NCI-H2029 (cell line): ENCODE measurements around the gene SIPA1L3.
"Not testable (repeated sequence)": the region's sequence is repeated elsewhere in the genome, so short reads cannot be mapped to it uniquely, and the experiment has no call there.

Source experiments
- DNase-seq: peaks from one replicate; lab custom pipeline; 2025; lab: John Stamatoyannopoulos, UW

Gene SIPA1L3

GRCh38 chr19:38213469-38213868 is 306.5 kb downstream of the SIPA1L3 start:
- DNase-seq: no peak

- DNase-seq: peak; percentile 36
Observed at GRCh38 chr19:38213911-38214625, 307.1 kb downstream of the SIPA1L3 start.

- DNase-seq: no peak
Observed at GRCh38 chr19:38216785-38217641, 310.0 kb downstream of the SIPA1L3 start.

DNA sequence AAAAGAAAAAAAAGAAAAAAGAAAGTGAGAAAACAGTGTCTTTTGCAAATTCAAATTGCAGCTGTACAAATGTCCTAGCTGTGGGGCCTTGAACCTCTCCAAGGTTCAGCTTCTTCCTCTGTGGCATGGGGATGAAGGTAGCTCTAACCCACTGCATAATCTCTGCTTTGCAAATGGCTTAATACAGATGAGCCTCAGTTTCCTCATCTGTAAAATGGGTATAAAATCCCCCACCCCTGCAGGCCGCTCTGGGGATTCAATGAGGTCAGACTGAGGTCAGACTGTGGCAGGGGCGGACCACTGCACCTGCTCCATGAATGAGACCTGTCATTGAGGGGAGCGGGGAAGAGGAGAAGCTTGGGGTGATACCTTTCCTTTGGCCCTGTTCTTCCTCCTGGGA is 311.2 kb downstream of the SIPA1L3 start:
- no peak for DNase-seq

DNA sequence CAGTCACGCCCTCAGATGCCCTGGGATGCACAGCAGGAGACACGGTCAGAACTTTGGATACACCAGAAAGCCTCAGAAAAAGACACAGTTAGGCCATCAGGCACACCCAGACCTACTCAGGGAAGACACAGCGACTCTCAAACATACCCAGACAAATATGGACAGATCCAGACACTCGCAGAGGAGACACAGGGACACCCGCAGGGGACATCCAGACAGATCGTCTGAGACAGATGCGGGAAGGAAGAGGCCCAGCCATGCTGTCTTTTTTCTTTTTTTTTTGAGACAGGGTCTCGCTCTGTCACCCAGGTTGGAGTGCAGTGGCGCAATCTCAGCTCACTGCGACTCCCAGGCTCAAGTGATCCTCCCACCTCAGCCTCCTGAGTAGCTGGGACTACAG is 312.2 kb downstream of the SIPA1L3 start:
- no peak for DNase-seq

GRCh38 chr19:38221421-38221820 is 314.4 kb downstream of the SIPA1L3 start:
- no peak for DNase-seq

DNA sequence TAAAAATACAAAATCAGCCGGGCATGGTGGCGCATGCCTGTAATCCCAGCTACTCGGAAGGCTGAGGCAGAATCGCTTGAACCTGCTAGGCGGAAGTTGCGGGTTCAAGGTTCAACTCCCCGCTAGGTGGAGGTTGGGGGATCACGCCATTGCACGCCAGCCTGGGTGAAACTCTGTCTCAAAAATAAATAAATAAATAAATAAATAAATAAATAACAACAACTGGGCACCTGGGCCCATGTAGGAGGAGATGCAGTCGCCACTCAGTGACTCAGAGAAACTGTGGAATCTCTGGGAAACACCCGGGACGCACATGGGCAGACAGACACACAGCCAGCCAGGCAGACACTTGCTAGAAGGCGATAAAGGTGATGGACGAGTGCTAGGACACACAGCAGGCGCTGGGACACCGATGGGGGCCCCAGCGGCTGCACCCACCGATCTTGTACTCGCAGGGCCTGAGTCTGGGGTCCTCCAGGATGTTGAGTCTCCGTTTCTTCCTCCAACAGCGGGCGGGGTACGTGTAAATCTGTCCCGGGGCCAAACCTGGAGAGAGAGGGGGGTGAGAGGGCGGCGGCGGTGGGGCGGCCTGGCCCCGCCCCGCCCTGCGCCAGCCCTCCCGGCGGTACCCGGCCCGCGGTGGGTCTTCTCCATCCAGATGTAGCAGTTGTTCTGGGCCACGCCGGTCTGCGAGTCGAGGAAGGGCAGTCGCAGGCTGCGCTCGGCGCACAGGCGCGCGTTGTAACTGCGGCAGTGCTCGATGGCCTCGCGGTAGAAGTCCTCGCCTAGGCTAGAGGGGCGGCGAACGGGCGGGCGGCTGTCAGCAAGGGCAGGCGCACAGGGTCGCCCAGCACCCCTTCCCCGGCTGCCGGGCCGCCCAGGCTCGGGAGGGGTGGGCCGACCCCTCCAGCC is 315.2 kb downstream of the SIPA1L3 start:
- no peak for DNase-seq

DNA sequence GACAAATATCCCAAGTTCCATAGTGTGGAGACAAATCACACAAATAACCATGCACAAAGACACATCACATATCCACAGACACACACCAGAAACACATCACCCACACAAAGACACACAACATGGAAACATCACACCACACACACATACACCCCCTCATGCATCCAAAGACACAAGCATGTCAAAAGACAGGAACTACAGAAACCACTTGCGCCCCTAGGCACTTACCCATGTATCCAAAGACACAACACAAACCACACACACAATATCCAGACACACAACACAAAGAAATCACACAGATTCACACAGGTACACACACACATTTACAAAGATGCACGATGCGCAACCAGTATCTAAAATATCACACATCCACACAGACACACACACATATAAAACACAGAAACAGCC is 316.1 kb downstream of the SIPA1L3 start:
- DNase-seq: no peak

GRCh38 chr19:38223617-38224013 is 316.6 kb downstream of the SIPA1L3 start:
- DNase-seq: no peak

- DNase-seq: peak; percentile 51
Observed at GRCh38 chr19:38224014-38224862, 317.2 kb downstream of the SIPA1L3 start, which contains the start of gene DPF1. Gene DPF1 (minus strand): TSS chr19:38224222. CDS start chr19:38224142, 80 bp downstream.

DNA sequence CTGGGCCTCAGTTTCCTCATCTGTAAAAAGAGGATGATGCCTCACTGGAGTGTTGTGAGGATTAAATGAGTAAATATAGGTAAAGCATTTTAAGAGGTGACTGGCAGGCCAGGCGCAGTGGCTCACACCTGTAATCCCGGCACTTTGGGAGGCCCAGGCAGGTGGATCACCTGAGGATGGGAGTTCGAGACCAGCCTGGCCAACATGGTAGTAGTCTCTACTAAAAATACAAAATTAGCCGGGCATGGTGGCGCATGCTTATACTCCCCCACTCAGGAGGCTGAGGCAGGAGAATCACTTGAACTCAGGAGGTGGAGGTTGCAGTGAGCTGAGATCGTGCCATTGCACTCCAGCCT is 317.8 kb downstream of the SIPA1L3 start:
- not testable (repeated sequence) for DNase-seq

- no peak for DNase-seq
Observed at GRCh38 chr19:38227287-38228004, 320.4 kb downstream of the SIPA1L3 start.

- DNase-seq: no peak
Observed at GRCh38 chr19:38228005-38228377, 321.0 kb downstream of the SIPA1L3 start.

DNA sequence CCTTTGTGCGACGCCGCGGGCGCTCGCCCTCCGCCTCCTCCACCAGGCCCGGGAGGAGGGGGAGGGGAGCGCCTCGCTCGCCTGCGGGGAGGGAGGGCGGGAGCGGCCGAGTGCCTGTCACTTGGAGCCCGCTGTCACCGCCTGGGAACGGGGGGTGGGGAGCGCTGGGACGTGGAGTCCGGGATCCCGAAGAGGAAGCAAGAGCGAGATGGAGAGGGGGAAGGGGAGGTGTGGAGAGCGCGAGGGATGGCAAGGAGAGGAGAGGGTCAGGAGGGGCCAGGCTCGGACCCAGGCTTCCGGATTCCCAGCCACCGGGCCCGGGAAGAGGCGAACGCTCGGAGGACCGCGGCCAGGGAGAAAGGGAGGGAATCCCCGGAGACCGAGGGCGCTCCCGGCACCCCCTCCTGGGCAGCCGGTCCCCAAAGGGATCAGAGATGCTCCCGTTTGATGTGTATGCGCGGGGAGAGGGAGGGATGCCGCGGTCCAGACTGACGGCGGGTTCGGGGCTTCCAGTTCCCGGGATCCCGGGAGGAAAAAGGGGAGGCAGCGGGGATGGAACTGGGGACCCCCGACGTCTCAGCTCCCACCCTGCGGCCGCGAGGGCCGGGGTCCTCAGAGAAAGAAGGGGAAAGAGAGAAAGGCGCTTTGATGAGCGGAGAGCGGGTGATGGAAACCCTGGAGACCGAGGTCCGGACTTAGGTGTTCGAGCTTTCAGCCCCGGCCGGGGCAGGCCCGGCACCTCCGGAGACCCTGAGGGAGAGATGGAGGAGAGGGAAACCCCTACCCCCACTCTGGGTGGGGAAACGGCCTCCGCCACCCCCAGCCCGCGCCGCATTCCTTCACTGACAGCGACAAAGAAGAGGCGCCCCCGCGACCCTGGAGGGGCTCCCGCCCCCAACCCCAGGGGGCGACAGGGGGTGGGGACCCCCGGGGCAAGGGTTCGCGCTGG is 321.8 kb downstream of the SIPA1L3 start:
- no peak for DNase-seq

GRCh38 chr19:38229585-38230073 is 322.6 kb downstream of the SIPA1L3 start:
- DNase-seq: peak; percentile 47

DNA sequence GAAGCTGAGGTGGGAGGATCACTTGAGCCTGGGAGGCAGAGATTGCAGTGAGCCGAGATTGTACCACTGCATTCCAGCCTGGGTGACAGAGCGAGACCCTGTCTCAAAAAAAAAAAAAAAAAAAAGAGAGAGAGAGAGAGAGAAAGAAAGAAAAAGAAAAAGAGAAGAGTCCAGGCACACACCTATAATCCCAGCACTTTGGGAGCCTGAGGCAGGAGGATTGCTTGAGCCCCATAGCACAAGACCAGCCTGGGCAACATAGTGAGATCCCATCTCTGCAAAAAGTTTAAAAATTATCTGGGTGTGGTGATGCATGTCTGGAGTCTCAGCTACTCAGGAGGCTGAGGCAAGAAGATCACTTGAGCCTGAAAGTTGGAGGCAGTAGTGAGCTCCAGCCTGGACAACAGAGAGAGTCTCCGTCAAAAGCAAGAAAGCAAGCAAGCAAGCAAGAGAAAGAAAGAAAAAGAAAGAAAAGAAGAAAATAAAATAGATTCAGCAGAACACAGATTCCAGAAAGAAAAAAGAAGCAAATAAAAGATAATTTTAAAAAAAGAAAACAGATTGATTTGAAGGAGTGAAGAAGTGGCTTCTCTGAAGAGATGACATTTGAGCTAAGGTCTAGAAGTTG is 323.6 kb downstream of the SIPA1L3 start:
- DNase-seq: not testable (repeated sequence)

DNA sequence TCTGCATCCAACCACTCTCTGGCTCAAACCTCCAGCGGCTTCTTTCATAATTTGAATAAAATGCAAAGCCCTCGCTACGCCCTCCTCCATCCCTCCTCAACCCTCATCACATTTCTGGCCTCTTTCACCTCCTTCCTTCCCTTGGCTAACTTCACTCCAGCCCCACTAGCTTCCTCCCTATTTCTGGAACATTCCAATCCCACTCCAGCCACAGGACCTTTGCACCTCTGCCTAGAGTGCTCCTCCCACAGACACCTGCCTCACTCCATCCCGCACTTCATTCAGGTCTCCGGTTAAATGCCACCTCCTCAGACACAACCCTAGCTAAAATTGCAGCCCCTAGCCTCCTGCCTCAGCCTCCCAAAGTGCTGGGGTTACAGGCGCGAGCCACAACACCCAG is 324.9 kb downstream of the SIPA1L3 start:
- DNase-seq: no peak

GRCh38 chr19:38233740-38234251 is 326.8 kb downstream of the SIPA1L3 start:
- peak; percentile 72 for DNase-seq

DNA sequence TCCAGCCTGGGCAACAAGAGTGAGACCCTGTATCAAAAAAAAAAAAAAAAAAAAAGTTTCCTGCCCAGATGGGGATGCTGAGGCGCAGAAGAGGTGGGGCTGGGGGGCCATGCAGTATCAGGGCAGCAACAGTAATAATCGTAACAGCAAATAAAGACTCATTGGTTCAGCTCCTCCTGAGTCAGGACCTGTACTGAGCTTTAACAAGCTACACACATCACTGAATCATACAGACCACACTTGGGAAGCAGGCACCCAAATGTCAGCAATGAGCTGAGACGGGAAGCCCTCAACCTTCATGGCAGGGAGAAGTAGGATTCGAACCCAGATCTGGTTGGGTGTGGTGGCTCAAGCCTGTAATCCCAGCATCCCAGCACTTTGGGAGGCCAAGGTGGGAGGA is 327.6 kb downstream of the SIPA1L3 start:
- DNase-seq: no peak
